Activated CD4-positive, alpha-beta T cell treated with anti-CD3 and anti-CD28 coated beads, Interleukin-10, Interleukin-2, amounts not matched to agents 100 ng/mL and 50 ng/mL, durations not matched to agents 16 hours and 8 hours (primary cell): ENCODE results near the gene DAPK1.
A peak's percentile ranks its signal among the peaks of the same experiment; 100 is the strongest.

ENCODE experiments used
- DNase-seq: peaks from one replicate; pipeline ENCODE4 v3.0.0-alpha.2; 2020

DAPK1 gene

DNA sequence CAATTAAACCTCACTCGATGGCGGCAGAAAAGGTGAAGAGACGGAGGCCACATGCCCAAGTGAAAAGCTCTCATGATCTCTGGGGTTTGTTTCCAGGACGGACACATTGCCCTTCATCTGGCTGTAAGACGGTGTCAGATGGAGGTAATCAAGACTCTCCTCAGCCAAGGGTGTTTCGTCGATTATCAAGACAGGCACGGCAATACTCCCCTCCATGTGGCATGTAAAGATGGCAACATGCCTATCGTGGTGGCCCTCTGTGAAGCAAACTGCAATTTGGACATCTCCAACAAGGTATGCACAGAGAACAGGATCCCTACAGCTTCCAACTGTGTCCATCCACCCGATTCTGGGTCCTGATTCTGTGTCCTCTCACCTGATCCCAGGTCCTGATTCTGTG, 153.8 kb downstream of the DAPK1 start:
- DNase-seq = no peak

DNA sequence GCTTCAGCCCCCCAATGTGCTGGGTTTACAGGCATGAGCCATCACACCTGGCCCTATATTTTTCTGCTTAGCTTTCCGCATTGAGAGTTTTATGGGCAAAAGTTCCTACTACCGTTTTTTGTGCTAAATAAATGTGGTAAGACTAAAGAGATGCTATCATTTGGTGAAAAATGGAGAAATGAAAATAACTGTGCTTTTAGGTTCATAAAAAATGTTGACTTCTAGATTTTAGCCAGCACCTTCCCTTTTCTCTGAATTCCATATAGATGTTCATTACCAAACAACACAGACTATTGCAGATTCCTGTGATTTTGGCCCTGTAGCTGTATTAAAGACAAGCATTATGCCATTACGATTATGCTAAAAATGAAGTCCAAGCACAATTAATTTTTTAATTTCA, 156.3 kb downstream of the DAPK1 start:
- DNase-seq = no peak

- DNase-seq = no peak
Measured at GRCh38 chr9:87655731-87656130, 158.1 kb downstream of the DAPK1 start.

GRCh38 chr9:87656485-87656884, 158.8 kb downstream of the DAPK1 start:
- DNase-seq = no peak

DNA sequence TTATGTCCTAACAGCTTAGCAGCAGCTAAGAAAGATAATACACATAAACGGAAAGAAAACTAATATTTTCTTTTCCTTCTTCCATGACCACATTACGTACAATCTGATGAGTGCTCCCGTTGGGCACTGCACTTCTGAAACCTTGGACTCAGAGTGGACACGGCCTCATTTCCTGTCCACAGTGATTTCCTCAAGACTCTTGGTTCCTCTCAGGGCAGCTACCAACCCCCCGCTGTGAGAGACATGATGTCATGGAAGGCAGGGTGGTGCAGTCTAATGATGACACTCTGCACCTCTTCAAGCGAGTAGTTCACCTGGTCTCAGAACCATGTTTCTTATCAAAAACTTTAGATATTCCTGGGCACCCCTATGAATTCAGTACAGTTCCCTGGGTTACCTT, 159.5 kb downstream of the DAPK1 start:
- DNase-seq = no peak

DNA sequence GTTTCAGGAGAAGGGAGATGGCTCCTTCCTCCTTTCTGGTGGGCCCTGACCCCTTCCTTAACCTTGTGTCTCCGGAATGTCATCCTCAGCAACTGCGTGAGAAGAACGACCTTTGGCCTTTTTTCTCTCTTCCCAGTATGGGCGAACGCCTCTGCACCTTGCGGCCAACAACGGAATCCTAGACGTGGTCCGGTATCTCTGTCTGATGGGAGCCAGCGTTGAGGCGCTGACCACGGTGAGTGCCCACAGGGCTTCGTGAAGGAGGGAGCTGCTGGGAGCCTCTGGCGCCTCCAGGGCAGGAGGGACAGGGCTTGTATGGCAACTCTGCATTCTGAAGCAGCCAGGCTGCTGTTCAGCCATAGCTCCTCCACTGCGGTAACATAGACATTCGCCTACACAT, 160.2 kb downstream of the DAPK1 start:
- DNase-seq = no peak

- DNase-seq = no peak
Measured at GRCh38 chr9:87658511-87658910, 160.8 kb downstream of the DAPK1 start.

DNA sequence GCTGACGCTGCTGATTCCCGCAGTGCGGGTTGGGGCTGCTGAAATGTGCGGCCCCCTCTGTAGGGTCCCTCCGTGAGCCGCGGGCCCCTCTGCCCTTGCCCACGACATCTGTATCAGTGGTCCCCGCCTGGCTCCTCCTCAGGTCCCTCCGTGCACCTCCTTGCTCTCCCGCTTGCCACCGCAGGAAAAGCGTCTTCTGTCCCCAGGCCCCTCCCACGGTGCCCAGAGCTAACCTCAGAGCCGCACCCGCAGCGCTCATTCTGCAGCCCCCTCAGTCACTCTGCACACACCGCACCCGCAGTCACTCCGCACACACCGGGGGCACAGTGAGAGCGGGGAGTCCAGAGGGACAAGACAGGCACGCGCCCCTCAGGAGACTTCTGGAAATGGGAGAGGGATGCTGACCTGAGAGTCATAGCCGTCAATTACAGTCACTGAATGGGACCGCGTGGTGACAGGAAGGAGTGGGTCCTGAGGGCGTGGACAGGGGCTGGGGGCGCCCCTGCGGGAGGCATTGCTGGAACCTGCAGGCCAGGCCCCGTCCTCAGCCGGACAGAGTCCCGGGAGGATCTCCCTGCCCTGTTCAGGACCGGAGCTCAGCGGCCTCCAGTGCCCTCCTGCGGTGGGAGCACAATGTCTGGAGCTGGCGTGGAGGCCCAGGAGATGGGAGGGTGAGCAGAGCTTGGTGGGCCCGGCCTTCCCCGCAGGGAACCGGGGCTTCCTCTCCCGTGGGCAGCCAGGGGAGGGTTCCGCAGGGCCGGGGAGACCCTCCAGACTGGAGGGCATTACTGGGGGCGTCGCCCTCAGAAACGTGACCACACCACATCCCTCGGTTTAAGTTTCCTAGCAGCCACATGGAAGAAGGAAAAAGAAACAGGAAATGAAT, 162.1 kb downstream of the DAPK1 start:
- no peak for DNase-seq

DNA sequence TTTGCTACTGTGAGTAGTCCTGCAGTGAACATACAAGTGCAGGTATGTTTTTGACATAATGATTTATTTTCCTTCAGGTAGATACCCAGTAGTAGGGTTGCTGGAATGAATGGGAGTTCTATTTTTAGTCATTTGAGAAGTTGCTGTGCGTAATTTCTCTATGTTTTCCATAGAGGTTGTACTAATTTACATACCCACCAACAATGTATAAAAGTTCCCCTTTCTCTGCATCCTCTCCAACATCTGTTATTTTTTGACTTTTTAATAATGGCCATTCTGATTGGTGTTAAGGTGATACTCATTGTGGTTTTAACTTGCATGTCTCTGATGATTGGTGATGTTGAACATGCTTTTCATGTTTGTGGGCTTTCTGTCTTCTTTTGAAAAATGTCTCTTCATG, 163.6 kb downstream of the DAPK1 start:
- DNase-seq = peak; percentile 12

GRCh38 chr9:87662808-87663528, 165.3 kb downstream of the DAPK1 start:
- DNase-seq = peak; percentile 66

- no peak for DNase-seq
Measured at GRCh38 chr9:87663556-87663955, 165.9 kb downstream of the DAPK1 start.

DNA sequence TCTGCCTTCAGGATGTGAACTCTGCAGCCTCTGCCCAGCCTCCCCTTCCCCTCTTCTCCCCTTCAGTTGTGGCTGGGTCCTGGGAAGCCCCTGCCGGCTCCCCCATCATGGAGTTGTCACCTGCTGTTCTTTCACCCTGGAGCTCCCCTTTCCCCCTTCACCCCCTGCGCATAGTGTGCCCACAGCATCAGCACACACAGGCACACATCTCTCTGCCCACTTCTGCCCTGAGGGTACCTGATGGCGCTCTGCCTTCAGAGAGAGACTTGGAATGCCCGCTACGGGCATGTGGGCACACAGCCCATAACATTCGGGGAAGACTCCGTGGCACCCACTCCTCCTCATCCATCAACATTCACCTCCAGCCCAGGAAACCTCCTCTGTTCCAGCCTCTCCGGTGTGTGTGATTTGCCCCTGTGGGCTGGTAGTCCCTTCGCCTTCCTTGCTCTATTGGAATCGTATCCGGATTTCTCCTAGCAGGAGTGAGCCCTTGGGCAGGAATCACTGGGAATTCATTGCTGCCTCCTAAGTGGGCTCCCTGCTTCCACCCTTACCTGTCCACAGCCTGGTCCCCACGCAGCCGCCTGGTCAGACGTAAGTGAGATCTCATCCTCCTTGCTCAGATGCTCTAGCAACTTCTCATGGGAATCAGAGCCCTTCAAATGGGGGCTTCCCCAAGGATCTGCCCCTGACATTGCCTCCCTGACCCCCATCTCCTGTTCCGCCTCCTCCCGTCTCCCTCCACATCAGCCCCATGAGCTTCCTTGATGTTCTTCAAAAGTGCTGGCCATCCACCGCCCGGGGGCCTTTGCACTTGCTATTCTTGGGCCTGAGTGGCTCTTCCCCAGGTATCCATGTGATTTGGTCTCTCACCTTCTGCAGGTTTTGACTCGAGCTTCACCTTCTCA, 166.7 kb downstream of the DAPK1 start:
- DNase-seq = no peak

GRCh38 chr9:87665505-87665904, 167.8 kb downstream of the DAPK1 start:
- DNase-seq = no peak

DNA sequence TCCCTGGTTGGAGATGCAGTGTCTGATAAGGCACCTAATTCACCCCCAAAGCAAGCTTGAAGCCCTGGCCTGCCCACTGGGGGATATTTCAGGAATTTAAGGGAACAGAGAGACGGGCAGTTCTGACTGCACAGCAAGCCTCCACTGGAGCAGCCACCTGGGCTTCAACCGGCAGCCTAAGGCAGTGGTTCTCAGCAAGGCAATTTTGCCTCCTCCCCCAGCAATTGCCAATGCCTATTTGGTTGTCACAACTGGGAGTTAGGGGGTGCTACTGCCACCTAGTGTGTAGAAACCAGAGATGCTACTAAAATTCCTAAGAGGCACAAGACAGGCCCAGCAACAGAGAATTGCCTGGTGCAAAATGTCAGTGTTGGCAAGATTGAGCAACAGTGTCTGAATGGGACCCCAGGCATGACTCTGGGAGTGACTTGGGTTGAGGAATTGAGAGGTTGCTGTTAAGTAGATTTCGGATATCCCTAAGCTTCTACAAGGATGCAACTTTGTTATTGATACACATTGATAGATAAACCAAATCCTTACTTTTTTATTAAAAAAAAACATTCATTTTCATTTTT, 169.6 kb downstream of the DAPK1 start:
- peak; percentile 34 for DNase-seq

DNA sequence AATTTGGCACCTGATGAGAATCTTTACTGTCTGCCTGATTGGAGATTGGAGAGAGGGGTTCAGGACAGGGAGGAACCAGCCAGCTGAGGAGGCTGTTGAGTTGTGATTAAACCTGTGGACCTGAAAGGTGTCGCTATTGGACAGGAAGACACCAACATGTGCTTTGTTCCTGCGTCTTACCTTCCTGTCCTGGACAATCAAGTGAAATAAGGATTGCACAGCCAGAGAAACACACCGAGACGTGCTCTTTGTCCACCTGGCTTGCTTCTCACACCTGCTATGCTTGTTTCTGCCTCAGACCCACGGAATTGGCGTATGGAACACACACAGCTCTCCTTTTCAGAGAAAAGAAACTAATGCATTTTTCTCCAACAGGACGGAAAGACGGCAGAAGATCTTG, 170.6 kb downstream of the DAPK1 start:
- DNase-seq = no peak

- DNase-seq = no peak
Measured at GRCh38 chr9:87668722-87669121, 171.1 kb downstream of the DAPK1 start.

- DNase-seq = no peak
Measured at GRCh38 chr9:87670572-87671264, 173.1 kb downstream of the DAPK1 start.

- no peak for DNase-seq
Measured at GRCh38 chr9:87671478-87671877, 173.8 kb downstream of the DAPK1 start.

DNA sequence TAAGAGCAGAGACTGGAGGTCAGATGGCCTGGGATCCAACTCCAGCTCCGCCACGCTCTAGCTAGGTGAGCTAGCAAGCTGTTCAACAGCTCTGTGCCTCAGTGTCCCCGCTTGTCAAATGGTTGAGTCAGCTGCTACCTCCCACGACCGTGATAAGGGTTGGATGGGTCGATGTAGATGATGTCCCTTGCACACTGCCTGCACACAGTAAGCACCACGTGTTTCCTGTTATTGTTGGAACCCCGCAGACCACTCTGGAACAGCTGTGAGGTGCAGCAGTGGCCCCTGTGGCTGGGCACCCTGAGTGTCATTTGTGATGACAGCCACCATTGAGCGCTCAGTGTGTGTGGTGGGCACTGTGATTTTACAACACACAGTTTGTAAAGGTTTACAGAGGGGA, 174.3 kb downstream of the DAPK1 start:
- DNase-seq = no peak

GRCh38 chr9:87672586-87672985, 174.9 kb downstream of the DAPK1 start:
- no peak for DNase-seq

DNA sequence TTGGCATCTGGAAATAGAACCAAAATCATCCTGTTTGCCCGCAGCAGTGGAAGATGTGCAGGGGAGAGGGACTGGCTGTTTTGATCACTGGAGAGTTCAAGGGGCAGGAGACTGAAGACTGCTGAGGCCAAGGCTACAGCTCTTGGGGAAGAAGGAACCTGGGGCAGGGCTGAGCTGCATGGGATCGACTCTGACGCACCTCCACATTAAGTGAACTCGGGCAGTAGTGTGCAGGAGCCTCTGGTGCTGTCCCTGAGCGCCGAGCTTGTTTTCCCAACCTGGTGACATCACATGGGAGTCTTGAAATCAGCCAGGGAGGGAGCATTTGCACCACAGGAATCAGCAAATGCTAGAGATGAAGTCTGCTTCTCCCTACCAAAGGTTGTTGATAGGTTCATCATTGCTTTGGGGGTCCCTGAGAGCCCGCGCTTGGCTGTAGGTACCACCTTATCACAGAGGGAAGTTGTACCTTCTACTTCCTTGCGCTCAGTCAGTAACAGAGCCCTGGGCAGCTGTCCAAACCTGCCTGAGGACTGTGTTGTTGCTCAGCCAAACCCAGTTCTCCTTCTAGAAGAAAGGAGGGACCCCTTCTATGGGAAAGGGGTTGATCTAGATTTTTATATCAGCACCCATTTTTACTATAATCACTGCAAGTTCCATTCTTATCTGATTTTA, 175.9 kb downstream of the DAPK1 start:
- DNase-seq = no peak
